Measurements from ENCODE around the gene OTOP3. TPM values are rescaled to one million over a fixed set of nuclear protein-coding genes. Genes with fewer than 3 reads are reported as not detected.

Gene OTOP3, protein sequence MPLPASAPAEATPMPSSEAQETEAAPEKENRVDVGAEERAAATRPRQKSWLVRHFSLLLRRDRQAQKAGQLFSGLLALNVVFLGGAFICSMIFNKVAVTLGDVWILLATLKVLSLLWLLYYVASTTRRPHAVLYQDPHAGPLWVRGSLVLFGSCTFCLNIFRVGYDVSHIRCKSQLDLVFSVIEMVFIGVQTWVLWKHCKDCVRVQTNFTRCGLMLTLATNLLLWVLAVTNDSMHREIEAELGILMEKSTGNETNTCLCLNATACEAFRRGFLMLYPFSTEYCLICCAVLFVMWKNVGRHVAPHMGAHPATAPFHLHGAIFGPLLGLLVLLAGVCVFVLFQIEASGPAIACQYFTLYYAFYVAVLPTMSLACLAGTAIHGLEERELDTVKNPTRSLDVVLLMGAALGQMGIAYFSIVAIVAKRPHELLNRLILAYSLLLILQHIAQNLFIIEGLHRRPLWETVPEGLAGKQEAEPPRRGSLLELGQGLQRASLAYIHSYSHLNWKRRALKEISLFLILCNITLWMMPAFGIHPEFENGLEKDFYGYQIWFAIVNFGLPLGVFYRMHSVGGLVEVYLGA
- total RNA-seq (not detected), polyA plus RNA-seq (ENCODE audit: insufficient read length in 2 of 2) (not detected)
- long read RNA-seq, donor 1: 0 reads
- long read RNA-seq, donor 2: 0 reads
- long read RNA-seq, donor 3: 0 reads
- long read RNA-seq, donor 4: 0 reads

DNA sequence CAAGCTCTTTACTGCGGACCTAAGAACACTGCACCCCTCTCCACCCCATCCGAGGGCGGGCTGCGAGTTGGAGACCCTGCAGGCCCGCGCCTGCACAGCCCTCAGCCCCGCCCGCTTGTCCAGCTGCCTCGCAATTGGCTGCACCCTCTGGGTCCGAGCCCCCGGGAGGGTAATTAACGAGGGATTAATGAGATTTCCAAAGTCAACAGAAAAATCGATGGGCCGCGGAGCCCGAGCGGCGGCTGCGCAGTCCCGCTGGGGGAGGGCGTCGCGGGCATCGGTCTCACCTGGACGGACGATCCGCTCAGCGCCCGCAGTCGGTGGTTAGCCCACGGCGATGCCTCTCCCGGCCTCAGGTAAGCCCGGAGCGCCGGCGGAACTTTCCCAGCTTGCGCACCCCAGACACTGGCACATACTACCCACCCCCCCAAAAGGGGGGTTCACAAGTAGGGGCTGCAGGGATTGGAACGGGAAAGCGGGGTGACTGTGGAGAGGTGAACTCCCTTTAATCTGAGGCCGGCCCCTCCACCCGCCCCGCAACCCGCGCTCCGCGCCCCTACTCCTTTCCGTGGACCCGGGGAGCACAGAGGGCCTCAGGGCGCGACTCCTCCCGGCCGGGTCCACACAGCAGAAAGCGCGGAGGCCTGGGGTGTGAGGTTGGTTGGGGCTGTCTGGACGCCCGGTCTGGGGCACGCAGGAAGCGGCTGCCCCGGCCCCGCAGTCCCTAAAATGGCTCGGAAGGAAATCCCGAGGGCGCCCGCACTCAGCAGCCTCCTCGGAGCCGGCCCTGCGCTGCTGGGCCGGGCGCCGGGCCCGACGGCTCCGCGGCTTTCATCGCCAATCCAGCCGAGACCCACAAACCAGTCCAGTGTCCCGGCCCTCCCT is at the start of gene OTOP3:
Gene OTOP3 (plus strand): TSS at position 314 of the 885 bp plus-strand sequence. CDS start 24 bp downstream, at position 338.
- Histone ChIP-seq H3K4me1 (ENCODE audit: control insufficient read depth, insufficient read depth, low read length) (peaks cover 13% of the 10 kb centered on the region), H3K36me3 (ENCODE audit: control insufficient read depth, insufficient read depth, low read length) (no peaks in the 10 kb centered on the region), H3K27me3 (ENCODE audit: control insufficient read depth, insufficient read depth, low read length) (peaks cover 76% of the 10 kb centered on the region), H3K4me3 (ENCODE audit: low read depth, low read length) (no peak within 1 kb of the TSS), H3K9me3 (ENCODE audit: control insufficient read depth, insufficient read depth, low read length) (no peaks in the 10 kb centered on the region), H3K27ac (ENCODE audit: low read depth, low read length) (no peak within 1 kb of the TSS)
- peak in 1 of 6 donors; percentile 9 for DNase-seq (ENCODE audit: low read depth in 4 of 6, low spot score in 6 of 6)
- WGBS (ENCODE audit: insufficient coverage): 3% methylated on average over 68 of the region's 78 CpGs

DNA sequence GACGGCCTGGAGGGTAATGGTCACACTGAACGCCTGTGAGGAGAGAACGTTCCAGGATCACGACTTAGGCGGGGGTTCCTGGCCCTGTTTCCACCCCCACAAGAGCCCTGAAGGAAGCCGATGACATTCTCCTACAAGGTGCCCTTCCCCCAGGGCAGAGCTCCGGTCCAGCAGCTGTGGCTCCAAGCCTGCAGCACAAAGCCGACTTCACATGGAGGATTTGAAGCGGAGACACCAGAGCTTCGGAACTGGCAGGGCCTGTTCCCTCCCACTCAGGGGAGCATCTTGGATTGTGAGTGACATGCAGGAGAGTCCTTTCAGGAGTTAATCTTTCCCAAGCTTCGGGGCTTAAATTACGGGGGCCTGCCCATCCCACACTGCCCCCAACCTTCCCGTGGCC is 47.2 kb upstream of the OTOP3 start:
- Histone ChIP-seq H3K9me3 (ENCODE audit: control insufficient read depth, insufficient read depth, low read length) (no peaks in the 10 kb centered on the region), H3K4me1 (ENCODE audit: control insufficient read depth, insufficient read depth, low read length) (peaks cover 9% of the 10 kb centered on the region), H3K36me3 (ENCODE audit: control insufficient read depth, insufficient read depth, low read length) (no peaks in the 10 kb centered on the region), H3K27me3 (ENCODE audit: control insufficient read depth, insufficient read depth, low read length) (peaks cover 27% of the 10 kb centered on the region), H3K4me3 (ENCODE audit: low read depth, low read length) (no peak overlapping the region), H3K27ac (ENCODE audit: low read depth, low read length) (no peak overlapping the region)
- 41% methylated on average over 10 of the region's 13 CpGs for WGBS (ENCODE audit: insufficient coverage)
- no peak for DNase-seq (ENCODE audit: low read depth in 4 of 6, low spot score in 6 of 6)

DNA sequence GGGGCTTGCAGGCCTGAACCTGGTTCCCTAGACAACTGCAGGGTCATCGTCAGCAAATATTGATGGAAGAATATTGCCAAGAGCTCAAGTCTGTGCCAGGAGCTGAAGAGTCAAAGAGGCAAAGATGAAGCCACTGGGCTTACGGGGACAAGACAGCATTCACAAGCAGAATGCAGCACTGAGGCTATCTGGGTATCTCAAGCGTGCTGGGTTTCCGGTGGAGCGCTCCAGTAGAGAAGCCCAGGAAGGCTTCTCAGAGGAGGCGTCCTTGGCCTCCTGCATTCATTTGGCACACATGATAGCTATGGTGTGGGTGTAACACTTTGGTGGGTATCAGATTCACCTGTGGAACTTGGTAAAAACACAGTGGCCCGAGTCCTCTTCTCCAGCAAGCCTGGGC is 45.1 kb upstream of the OTOP3 start:
- no peaks in the 10 kb centered on the region for H3K9me3 ChIP-seq (ENCODE audit: control insufficient read depth, insufficient read depth, low read length)
- peaks cover 44% of the 10 kb centered on the region for H3K27me3 ChIP-seq (ENCODE audit: control insufficient read depth, insufficient read depth, low read length)
- no peak for DNase-seq (ENCODE audit: low read depth in 4 of 6, low spot score in 6 of 6)
- H3K4me3 ChIP-seq (ENCODE audit: low read depth, low read length): no peak overlapping the region
- WGBS (ENCODE audit: insufficient coverage): 89% methylated on average over 7 of the region's 7 CpGs
- peaks cover 14% of the 10 kb centered on the region for H3K4me1 ChIP-seq (ENCODE audit: control insufficient read depth, insufficient read depth, low read length)
- no peak overlapping the region for H3K27ac ChIP-seq (ENCODE audit: low read depth, low read length)
- no peaks in the 10 kb centered on the region for H3K36me3 ChIP-seq (ENCODE audit: control insufficient read depth, insufficient read depth, low read length)

DNA sequence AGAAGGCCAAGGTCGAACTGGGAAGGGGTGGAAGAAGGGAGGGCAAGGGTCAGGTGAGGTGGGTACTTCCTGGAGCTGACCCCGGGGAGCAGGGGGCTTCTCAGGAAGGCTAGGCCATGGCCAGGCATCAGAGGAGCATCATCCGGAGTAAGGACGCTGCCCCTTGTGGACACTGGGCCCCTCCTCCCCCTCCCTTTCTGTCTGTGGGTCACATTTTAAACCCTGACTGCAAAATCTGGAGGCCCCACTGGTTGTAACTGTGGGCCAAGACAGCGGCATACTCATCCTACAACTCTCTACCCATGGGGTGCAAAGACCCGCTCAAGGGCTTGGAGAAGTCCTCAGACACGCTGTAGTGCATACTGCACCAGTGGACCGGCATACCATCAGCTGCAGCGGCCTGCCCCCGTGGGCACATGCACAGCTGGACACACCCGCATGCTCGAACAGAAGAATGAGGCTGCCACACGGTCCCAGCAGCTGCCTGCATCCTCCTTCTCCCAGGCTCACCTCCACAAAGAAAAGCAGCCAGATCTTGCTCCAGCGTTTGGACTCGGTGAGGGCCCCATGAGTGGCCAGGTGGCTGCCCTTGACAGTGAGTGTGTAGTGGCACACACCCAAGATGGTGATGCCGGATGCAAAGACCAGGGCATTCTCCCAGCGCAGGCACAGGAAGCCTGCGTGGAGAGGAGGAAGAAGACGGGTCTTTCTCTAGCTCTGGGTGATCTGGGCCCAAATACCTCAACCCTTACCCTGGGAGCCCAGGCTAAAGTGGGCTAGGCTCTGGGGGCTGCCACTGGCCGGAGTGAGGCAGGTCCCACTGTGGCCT is 43.5 kb upstream of the OTOP3 start:
- WGBS (ENCODE audit: insufficient coverage): 66% methylated on average over 20 of the region's 20 CpGs
- Histone ChIP-seq H3K4me3 (ENCODE audit: low read depth, low read length) (no peak overlapping the region), H3K36me3 (ENCODE audit: control insufficient read depth, insufficient read depth, low read length) (no peaks in the 10 kb centered on the region), H3K4me1 (ENCODE audit: control insufficient read depth, insufficient read depth, low read length) (peaks cover 14% of the 10 kb centered on the region), H3K27me3 (ENCODE audit: control insufficient read depth, insufficient read depth, low read length) (peaks cover 55% of the 10 kb centered on the region), H3K27ac (ENCODE audit: low read depth, low read length) (no peak overlapping the region), H3K9me3 (ENCODE audit: control insufficient read depth, insufficient read depth, low read length) (no peaks in the 10 kb centered on the region)
- DNase-seq (ENCODE audit: low read depth in 4 of 6, low spot score in 6 of 6): no peak

DNA sequence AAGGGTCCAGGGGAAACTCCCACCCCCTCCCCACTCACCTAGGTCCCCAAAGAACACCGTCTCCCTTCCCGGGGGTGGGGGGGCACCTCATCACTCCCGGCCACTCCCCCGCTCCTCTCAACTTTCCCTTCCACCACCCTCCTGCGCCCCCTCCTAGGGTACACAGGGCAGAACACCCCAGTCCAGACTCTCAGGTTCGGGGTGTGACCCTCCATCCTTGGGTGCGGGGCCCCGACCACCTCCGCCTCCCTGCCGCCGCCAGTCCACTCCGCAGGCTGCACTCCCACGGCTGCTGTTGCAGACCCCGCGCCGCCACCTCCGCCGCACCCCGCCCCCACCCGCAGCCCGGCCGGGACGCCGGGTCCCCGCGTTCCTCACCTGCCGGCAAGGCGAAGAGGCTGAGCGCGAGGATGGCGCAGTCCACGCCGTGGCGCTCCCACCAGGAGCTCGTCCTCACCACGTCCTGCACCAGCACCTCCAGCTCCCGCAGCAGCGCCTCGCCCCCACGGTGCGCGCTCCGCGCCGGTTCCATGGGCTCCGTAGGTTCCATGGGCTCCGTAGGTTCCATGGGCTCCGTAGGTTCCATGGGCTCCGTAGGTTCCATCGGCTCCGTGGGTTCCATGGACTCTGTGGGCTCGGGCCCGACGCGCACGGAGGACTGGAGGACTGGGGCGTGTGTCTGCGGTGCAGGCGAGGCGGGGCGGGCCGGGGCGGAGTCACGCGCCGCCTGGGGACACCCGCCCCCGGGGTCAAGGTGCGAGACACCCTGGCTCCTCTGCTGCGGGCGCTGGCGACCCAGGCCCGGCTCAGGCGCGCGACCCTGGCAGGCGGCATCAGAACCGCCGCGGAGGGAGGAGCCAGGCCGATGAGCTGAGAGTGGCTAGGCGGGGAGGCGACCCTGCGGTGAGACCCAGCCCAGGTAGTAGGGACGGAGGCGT is 42.5 kb upstream of the OTOP3 start, which contains the start of gene FADS6:
Gene FADS6 (minus strand): TSS at position 660 of the 938 bp plus-strand sequence. CDS start 38 bp downstream, at position 622.
- WGBS (ENCODE audit: insufficient coverage): 2% methylated on average over 86 of the region's 86 CpGs
- Histone ChIP-seq H3K27me3 (ENCODE audit: control insufficient read depth, insufficient read depth, low read length) (peaks cover 55% of the 10 kb centered on the region), H3K27ac (ENCODE audit: low read depth, low read length) (no peak within 1 kb of the TSS), H3K4me1 (ENCODE audit: control insufficient read depth, insufficient read depth, low read length) (peaks cover 14% of the 10 kb centered on the region), H3K36me3 (ENCODE audit: control insufficient read depth, insufficient read depth, low read length) (no peaks in the 10 kb centered on the region), H3K4me3 (ENCODE audit: low read depth, low read length) (no peak within 1 kb of the TSS), H3K9me3 (ENCODE audit: control insufficient read depth, insufficient read depth, low read length) (no peaks in the 10 kb centered on the region)
- DNase-seq (ENCODE audit: low read depth in 4 of 6, low spot score in 6 of 6): peak in 1 of 6 donors; percentile 32

DNA sequence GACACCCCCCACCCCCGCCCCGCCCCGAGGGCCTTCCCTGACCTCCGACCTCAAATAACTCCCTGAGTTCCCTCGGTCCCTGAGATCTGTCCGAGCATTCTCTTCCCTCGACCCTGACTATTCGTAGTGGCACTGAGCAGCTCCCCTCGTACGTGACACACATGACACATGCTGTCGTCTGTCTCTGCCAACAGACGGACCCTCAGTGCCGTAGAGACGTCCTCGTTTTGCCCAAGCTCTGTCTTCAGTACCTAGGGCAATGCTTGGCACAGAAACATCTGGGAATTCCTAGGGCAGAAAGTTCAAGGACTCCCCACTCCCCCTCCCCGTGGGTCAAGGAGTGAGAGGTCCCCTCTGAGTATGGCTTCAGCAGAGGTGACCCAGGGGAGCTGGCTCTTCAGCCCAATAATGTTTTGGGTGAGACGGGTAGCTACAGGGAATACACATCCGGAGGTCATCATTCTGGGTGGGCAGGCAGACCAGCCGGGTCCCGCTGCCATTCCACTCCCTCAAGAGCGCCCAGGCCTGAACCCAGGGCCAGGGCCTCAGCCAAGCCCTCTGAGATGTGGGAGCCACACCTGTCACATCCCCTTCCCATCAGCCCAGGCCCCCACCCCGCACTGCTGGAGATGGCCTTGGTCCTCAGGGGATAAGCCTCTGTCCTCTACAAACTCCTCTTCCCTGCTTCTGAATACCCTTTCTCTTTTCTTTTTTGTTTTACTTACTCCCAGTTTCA is 41.6 kb upstream of the OTOP3 start:
- Histone ChIP-seq H3K4me1 (ENCODE audit: control insufficient read depth, insufficient read depth, low read length) (peaks cover 14% of the 10 kb centered on the region), H3K27me3 (ENCODE audit: control insufficient read depth, insufficient read depth, low read length) (peaks cover 52% of the 10 kb centered on the region), H3K9me3 (ENCODE audit: control insufficient read depth, insufficient read depth, low read length) (no peaks in the 10 kb centered on the region), H3K36me3 (ENCODE audit: control insufficient read depth, insufficient read depth, low read length) (no peaks in the 10 kb centered on the region), H3K4me3 (ENCODE audit: low read depth, low read length) (no peak overlapping the region), H3K27ac (ENCODE audit: low read depth, low read length) (no peak overlapping the region)
- DNase-seq (ENCODE audit: low read depth in 4 of 6, low spot score in 6 of 6): no peak
- WGBS (ENCODE audit: insufficient coverage): 30% methylated on average over 21 of the region's 22 CpGs

DNA sequence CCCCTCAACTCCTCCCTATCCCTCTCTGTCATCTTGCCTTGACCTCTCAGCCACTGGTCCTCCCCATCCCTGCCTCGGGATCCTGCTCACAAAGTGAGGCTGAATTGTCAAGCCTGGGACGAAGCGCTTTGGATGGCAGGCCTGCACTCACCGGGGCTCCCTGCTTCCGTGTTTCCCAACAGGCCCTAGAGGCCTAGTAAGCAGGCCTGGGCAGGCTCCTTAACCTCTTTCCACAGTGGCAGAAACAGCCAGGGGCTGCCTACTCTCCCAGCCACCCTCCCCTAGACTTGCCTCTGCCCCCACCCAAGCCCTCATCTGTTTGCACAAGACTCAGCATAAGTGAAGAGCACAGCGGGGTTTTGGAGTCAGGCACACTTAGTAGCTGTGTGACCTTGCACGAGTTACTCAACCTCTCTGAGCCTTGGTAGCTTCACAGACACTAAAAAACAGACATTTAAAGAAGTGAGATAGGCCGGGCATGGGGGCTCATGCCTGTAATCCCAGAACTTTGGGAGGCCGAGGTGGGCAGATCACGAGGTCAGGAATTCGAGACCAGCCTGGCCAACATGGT is 37.2 kb upstream of the OTOP3 start:
- Histone ChIP-seq H3K36me3 (ENCODE audit: control insufficient read depth, insufficient read depth, low read length) (no peaks in the 10 kb centered on the region), H3K4me1 (ENCODE audit: control insufficient read depth, insufficient read depth, low read length) (peaks cover 6% of the 10 kb centered on the region), H3K27me3 (ENCODE audit: control insufficient read depth, insufficient read depth, low read length) (peaks cover 28% of the 10 kb centered on the region), H3K9me3 (ENCODE audit: control insufficient read depth, insufficient read depth, low read length) (no peaks in the 10 kb centered on the region), H3K27ac (ENCODE audit: low read depth, low read length) (no peak overlapping the region), H3K4me3 (ENCODE audit: low read depth, low read length) (no peak overlapping the region)
- 82% methylated on average over 11 of the region's 11 CpGs for WGBS (ENCODE audit: insufficient coverage)
- DNase-seq (ENCODE audit: low read depth in 4 of 6, low spot score in 6 of 6): no peak
